HEK293 (cell line): ENCODE results near the gene POFUT2.
A peak's percentile ranks its signal among the peaks of the same experiment; 100 is the strongest.

ENCODE experiments used
- CTCF ChIA-PET: fragments of 350-600 bp; formaldehyde crosslinking; extraction: SDS; loops from one replicate; lab custom pipeline; 2021; ENCODE audit warnings: antibody characterized with exemption; lab: Yijun Ruan, JAX
- POLR2A ChIA-PET: fragments of 300-600 bp; formaldehyde crosslinking; extraction: SDS; loops from one replicate; lab custom pipeline; 2020; ENCODE audit warnings: antibody characterized with exemption, inconsistent platforms; lab: Yijun Ruan, JAX
- H3K27ac ChIP-seq: fragments of 200-500 bp; sonication (Bioruptor generic); 2 replicates; pipeline ENCODE4 v1.5.1; 2014; ENCODE audit warnings: low read depth, low read length, control low read depth, inconsistent platforms; ENCODE audit errors: extremely low read depth
- H3K36me3 ChIP-seq, 2 experiments: fragments of 200-500 bp in 1 of 2; sonication (Bioruptor generic) in 1 of 2; 1 replicate in 1 of 2; 2 replicates in 1 of 2; pipeline ENCODE4 v1.5.1; 2014 to 2017; ENCODE audit warnings: inconsistent platforms in 2 of 2, low read length in 2 of 2; ENCODE audit not compliant: control insufficient read depth in 2 of 2, insufficient read depth in 1 of 2
- H3K4me1 ChIP-seq: fragments of 200-500 bp; sonication (Bioruptor generic); 2 replicates; pipeline ENCODE4 v1.5.1; 2014; ENCODE audit warnings: mild to moderate bottlenecking, low read length, inconsistent platforms; ENCODE audit not compliant: control insufficient read depth, insufficient read depth
- H3K4me3 ChIP-seq: 2 replicates; pipeline ENCODE4 v1.5.1; 2011; ENCODE audit warnings: low read depth, mild to moderate bottlenecking, control low read depth, low read length, moderate library complexity
- H3K9me3 ChIP-seq: fragments of 200-500 bp; sonication (Bioruptor generic); 2 replicates; pipeline ENCODE4 v1.5.1; 2014; ENCODE audit warnings: low read depth, low read length, inconsistent platforms; ENCODE audit not compliant: control insufficient read depth, insufficient read depth
- HIC1 ChIP-seq: fragments of 450-650 bp; formaldehyde crosslinking; IDR thresholded peaks from 2 replicates; pipeline ENCODE4 v1.5.1; 2016; ENCODE audit warnings: missing biosample characterization, missing genetic modification characterization
- INSM2 ChIP-seq: fragments of 450-650 bp; formaldehyde crosslinking; IDR thresholded peaks from 2 replicates; pipeline ENCODE4 v1.5.1; 2016; ENCODE audit warnings: missing biosample characterization, missing genetic modification characterization
- KLF7 ChIP-seq: fragments of 450-650 bp; formaldehyde crosslinking; IDR thresholded peaks from 2 replicates; pipeline ENCODE4 v1.5.1; 2016; ENCODE audit warnings: missing biosample characterization, missing genetic modification characterization, borderline replicate concordance
- OVOL3 ChIP-seq: fragments of 450-650 bp; formaldehyde crosslinking; IDR thresholded peaks from 2 replicates; pipeline ENCODE4 v1.5.1; 2016; ENCODE audit warnings: missing biosample characterization, missing genetic modification characterization
- PATZ1 ChIP-seq: fragments of 450-650 bp; formaldehyde crosslinking; IDR thresholded peaks from 2 replicates; pipeline ENCODE4 v1.5.1; 2016; ENCODE audit warnings: missing biosample characterization, missing genetic modification characterization
- PRDM10 ChIP-seq: fragments of 450-650 bp; formaldehyde crosslinking; IDR thresholded peaks from 2 replicates; pipeline ENCODE4 v1.5.1; 2016; ENCODE audit warnings: missing biosample characterization, missing genetic modification characterization
- YY2 ChIP-seq: fragments of 450-650 bp; formaldehyde crosslinking; IDR thresholded peaks from 2 replicates; pipeline ENCODE4 v1.5.1; 2016; ENCODE audit warnings: missing biosample characterization, missing genetic modification characterization
- ZBTB11 ChIP-seq: fragments of 450-650 bp; formaldehyde crosslinking; conservative IDR thresholded peaks from 2 replicates; pipeline ENCODE4 v1.5.1; 2016; ENCODE audit warnings: low read depth, missing biosample characterization, missing genetic modification characterization
- ZBTB21 ChIP-seq: fragments of 450-650 bp; formaldehyde crosslinking; IDR thresholded peaks from 2 replicates; pipeline ENCODE4 v1.5.1; 2017; ENCODE audit warnings: missing biosample characterization, missing genetic modification characterization
- ZNF16 ChIP-seq: fragments of 450-650 bp; formaldehyde crosslinking; IDR thresholded peaks from 2 replicates; pipeline ENCODE4 v1.5.1; 2016; ENCODE audit warnings: low read depth, missing biosample characterization, missing genetic modification characterization
- ZNF223 ChIP-seq: fragments of 450-650 bp; formaldehyde crosslinking; IDR thresholded peaks from 2 replicates; pipeline ENCODE4 v1.5.1; 2016; ENCODE audit warnings: missing biosample characterization, missing genetic modification characterization
- ZNF274 ChIP-seq, 2 experiments: fragments of 200-500 bp in 1 of 2; fragments of 450-650 bp in 1 of 2; sonication (Bioruptor generic) in 1 of 2; formaldehyde crosslinking in 1 of 2; IDR thresholded peaks; 2 replicates each; pipeline versions ENCODE4 v1.5.1 to v1.6.1; 2014 to 2016; ENCODE audit warnings: borderline replicate concordance in 1 of 2, inconsistent platforms in 1 of 2, low read length in 1 of 2, missing biosample characterization in 1 of 2, missing genetic modification characterization in 1 of 2
- ZNF335 ChIP-seq: fragments of 450-650 bp; formaldehyde crosslinking; conservative IDR thresholded peaks from 2 replicates; pipeline ENCODE4 v1.5.1; 2016; ENCODE audit warnings: missing biosample characterization, missing genetic modification characterization
- ZNF530 ChIP-seq: fragments of 450-650 bp; formaldehyde crosslinking; IDR thresholded peaks from 2 replicates; pipeline ENCODE4 v1.5.1; 2016; ENCODE audit warnings: low read depth, missing biosample characterization, missing genetic modification characterization
- ZNF561 ChIP-seq: fragments of 450-650 bp; IDR thresholded peaks from 2 replicates; pipeline ENCODE4 v1.5.1; 2018; ENCODE audit warnings: missing biosample characterization, missing genetic modification characterization, borderline replicate concordance
- ZNF654 ChIP-seq: fragments of 450-650 bp; formaldehyde crosslinking; IDR thresholded peaks from 2 replicates; pipeline ENCODE4 v1.5.1; 2016; ENCODE audit warnings: low read depth, missing biosample characterization, missing genetic modification characterization
- ZNF792 ChIP-seq: fragments of 450-650 bp; formaldehyde crosslinking; IDR thresholded peaks from 2 replicates; pipeline ENCODE4 v1.5.1; 2016; ENCODE audit warnings: missing biosample characterization, missing genetic modification characterization
- ZSCAN18 ChIP-seq: fragments of 450-650 bp; formaldehyde crosslinking; IDR thresholded peaks from 2 replicates; pipeline ENCODE4 v1.5.1; 2016; ENCODE audit warnings: missing biosample characterization, missing genetic modification characterization
- ZSCAN5A ChIP-seq: fragments of 450-650 bp; formaldehyde crosslinking; IDR thresholded peaks from 2 replicates; pipeline ENCODE4 v1.5.1; 2016; ENCODE audit warnings: missing biosample characterization, missing genetic modification characterization

The POFUT2 gene

GRCh38 chr21:45328198-45329091, 40.8 kb upstream of the POFUT2 start:
- no peak for TF ChIP-seq ZBTB21 (tag by site-specific recombination)
- TF ChIP-seq ZNF792 (tag by site-specific recombination) = no peak
- TF ChIP-seq ZNF561 = no peak
- TF ChIP-seq ZNF530 (tag by site-specific recombination) = no peak
- TF ChIP-seq ZSCAN18 (tag by site-specific recombination) = no peak
- TF ChIP-seq ZNF16 (tag by site-specific recombination) = no peak
- no peak for TF ChIP-seq PATZ1 (tag by site-specific recombination)
- TF ChIP-seq OVOL3 (tag by site-specific recombination) = no peak
- no peak for TF ChIP-seq ZNF223 (tag by site-specific recombination)
- peak; percentile 72 for TF ChIP-seq PRDM10
- TF ChIP-seq ZNF335 (tag by site-specific recombination) = peak; percentile 56
- no peak for TF ChIP-seq YY2 (tag by site-specific recombination)
- TF ChIP-seq ZBTB11 (tag by site-specific recombination) = no peak
- TF ChIP-seq ZNF654 (tag by site-specific recombination) = no peak
- no peak for TF ChIP-seq KLF7
- TF ChIP-seq ZNF274 (IDR thresholded peaks at IDR 0.05; ENCODE audit: low read length) = no peak
- no peak for TF ChIP-seq ZNF274 (tag by site-specific recombination; IDR thresholded peaks at IDR 0.05; ENCODE audit: borderline replicate concordance)
- TF ChIP-seq ZSCAN5A (tag by site-specific recombination) = no peak
- TF ChIP-seq HIC1 (tag by site-specific recombination) = peak; percentile 35; the same call in 1 of the 2 replicates
- TF ChIP-seq INSM2 (tag by site-specific recombination) = no peak
- TF ChIP-seq, all 188 proteins: peak for 3
- ChIA-PET CTCF (interaction anchor here (0.6 to 3.2 kb wide), 4 partner anchors 12 to 188 kb away, joined by 3 to 18 read pairs (median 3); no protein-coding TSS in a partner anchor), POLR2A (no interaction called here)
- Histone ChIP-seq H3K4me3 (no peak overlapping the region), H3K9me3 (no peaks in the 10 kb centered on the region), H3K36me3 (no peaks in the 10 kb centered on the region), H3K4me1 (peaks cover 4% of the 10 kb centered on the region; the same call in 1 of the 2 replicates), H3K27ac (no peak overlapping the region)
